Smooth muscle cell (in vitro differentiated cells): ENCODE data around the gene FADS3. TPM values are rescaled to one million over a fixed set of nuclear protein-coding genes. Genes with fewer than 3 reads are reported as not detected.
A peak's percentile ranks its signal among the peaks of the same experiment; 100 is the strongest.

Experiments
- DNase-seq: peaks from one replicate; lab custom pipeline; 2025; ENCODE audit not compliant: unreplicated experiment; lab: John Stamatoyannopoulos, UW
- H2AFZ ChIP-seq: fragments of 200-600 bp; sonication (generic); 2 replicates; pipeline ENCODE4 v1.6.0; 2016; ENCODE audit warnings: antibody characterized with exemption, low read depth, mild to moderate bottlenecking
- H3F3A ChIP-seq: fragments of 200-600 bp; sonication (generic); 2 replicates; pipeline ENCODE4 v1.6.0; 2017; ENCODE audit warnings: antibody characterized with exemption, low read depth
- H3K27ac ChIP-seq: fragments of 200-600 bp; sonication (generic); 2 replicates; pipeline ENCODE4 v1.5.1; 2016; ENCODE audit warnings: low read depth, mild to moderate bottlenecking
- H3K27me3 ChIP-seq: fragments of 200-600 bp; sonication (generic); 2 replicates; pipeline ENCODE4 v1.6.1; 2016; ENCODE audit warnings: low read depth, mild to moderate bottlenecking
- H3K36me3 ChIP-seq: fragments of 200-600 bp; sonication (generic); 2 replicates; pipeline ENCODE4 v1.5.1; 2016; ENCODE audit warnings: low read depth
- H3K4me1 ChIP-seq: fragments of 200-600 bp; sonication (generic); 2 replicates; pipeline ENCODE4 v1.5.1; 2016; ENCODE audit warnings: low read depth
- H3K4me2 ChIP-seq: fragments of 200-600 bp; sonication (generic); 2 replicates; pipeline ENCODE4 v1.6.0; 2016; ENCODE audit warnings: mild to moderate bottlenecking
- H3K4me3 ChIP-seq: fragments of 200-600 bp; sonication (generic); 2 replicates; pipeline ENCODE4 v1.5.1; 2016; ENCODE audit warnings: mild to moderate bottlenecking
- H3K79me2 ChIP-seq: fragments of 200-600 bp; sonication (generic); 2 replicates; pipeline ENCODE4 v1.6.0; 2016; ENCODE audit warnings: low read depth, mild to moderate bottlenecking
- H3K9ac ChIP-seq: fragments of 200-600 bp; sonication (generic); 2 replicates; pipeline ENCODE4 v1.6.0; 2016; ENCODE audit warnings: low read depth
- H3K9me3 ChIP-seq: fragments of 200-600 bp; sonication (generic); replicated peaks from 2 replicates; pipeline ENCODE4 v1.5.1; 2016; ENCODE audit warnings: low read depth
- H4K20me1 ChIP-seq: fragments of 200-600 bp; sonication (generic); 2 replicates; pipeline ENCODE4 v1.6.0; 2016; ENCODE audit warnings: low read depth
- WGBS: methylation state at CpG from one replicate; pipeline ENCODE4 v1.1.7; 2016; ENCODE audit warnings: low lambda C conversion rate; 5-methylcytosine and 5-hydroxymethylcytosine counted together
- polyA plus RNA-seq: library from polyadenylated mRNA; unstranded; fragments of >200 nt; fragmentation: Nextera tagmentation; extraction: Ambion mirVana; gene quantifications from 2 replicates; pipeline ENCODE4 v1.2.1, GENCODE V29; 2016
- total RNA-seq: library from RNA; depleted of rRNA; stranded (reverse); fragments of >200 nt; gene quantifications from 2 replicates; pipeline ENCODE4 v1.2.3, GENCODE V29; 2014
- TF ChIP-seq, protein P1 (sequence below): fragments of 200-600 bp; sonication (generic); IDR thresholded peaks from 2 replicates; pipeline ENCODE4 v1.5.1; 2017; ENCODE audit warnings: borderline replicate concordance, mild to moderate bottlenecking, antibody characterized with exemption; ENCODE audit not compliant: insufficient read depth, poor library complexity, severe bottlenecking

FADS3 gene
- total and polyA plus RNA-seq, 2 experiments from 2014 or later, result 8.9 to 13.8 TPM

DNA sequence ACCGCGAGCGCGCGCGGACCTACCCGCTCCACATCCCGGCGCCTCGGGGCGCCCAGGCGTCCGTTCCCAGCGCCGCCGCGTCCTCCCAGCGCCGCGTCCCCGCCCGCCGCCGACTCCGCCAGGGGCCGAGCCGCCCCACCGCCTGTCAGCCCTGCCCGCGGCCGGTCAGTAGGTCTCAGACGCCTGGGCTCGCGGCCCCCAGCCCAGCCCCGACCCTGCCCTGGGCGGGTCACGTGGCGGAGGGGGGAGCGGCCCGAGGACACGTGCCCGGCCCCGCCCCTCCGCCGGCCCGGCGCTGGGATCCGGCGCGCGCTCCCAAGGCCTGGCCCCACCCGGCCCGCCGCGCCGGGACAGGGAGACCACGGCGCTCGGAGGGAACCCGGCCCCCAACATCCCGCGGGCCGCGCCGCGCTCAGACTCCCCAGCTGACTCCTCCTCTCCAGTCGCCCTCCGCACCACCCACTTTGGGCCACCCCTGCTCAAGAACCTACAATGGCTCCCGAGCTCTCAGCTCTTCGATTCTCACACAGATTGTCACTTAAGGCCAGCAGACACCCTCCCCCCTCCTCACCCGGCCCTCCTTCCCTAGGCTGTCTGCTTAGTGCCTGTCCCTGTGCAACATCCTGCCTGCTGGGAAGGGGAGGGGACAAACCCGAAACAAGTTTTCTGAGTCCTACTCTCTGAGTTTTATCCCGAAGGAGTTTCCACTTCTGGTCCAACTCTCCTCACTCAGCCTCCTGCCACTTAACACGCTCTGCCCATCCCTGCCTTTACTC is 26.2 kb upstream of the FADS3 start, which contains the start of gene RAB3IL1:
Gene RAB3IL1, minus strand, starts transcription at position 233 of the 776 bp plus-strand sequence. Its CDS starts 199 bp downstream, at position 34.
- peak within 1 kb of the TSS; percentile 62 for H2AFZ ChIP-seq
- no peaks in the 10 kb centered on the region for H3F3A ChIP-seq
- peak; percentile 33 for DNase-seq
- peak within 1 kb of the TSS; percentile 97 for H3K4me2 ChIP-seq
- peaks cover 5% of the 10 kb centered on the region for H4K20me1 ChIP-seq
- no peaks in the 10 kb centered on the region for H3K27me3 ChIP-seq
- H3K79me2 ChIP-seq, result no peaks in the 10 kb centered on the region
- TF ChIP-seq, protein P1, sequence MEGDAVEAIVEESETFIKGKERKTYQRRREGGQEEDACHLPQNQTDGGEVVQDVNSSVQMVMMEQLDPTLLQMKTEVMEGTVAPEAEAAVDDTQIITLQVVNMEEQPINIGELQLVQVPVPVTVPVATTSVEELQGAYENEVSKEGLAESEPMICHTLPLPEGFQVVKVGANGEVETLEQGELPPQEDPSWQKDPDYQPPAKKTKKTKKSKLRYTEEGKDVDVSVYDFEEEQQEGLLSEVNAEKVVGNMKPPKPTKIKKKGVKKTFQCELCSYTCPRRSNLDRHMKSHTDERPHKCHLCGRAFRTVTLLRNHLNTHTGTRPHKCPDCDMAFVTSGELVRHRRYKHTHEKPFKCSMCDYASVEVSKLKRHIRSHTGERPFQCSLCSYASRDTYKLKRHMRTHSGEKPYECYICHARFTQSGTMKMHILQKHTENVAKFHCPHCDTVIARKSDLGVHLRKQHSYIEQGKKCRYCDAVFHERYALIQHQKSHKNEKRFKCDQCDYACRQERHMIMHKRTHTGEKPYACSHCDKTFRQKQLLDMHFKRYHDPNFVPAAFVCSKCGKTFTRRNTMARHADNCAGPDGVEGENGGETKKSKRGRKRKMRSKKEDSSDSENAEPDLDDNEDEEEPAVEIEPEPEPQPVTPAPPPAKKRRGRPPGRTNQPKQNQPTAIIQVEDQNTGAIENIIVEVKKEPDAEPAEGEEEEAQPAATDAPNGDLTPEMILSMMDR, result no peak
- H3K9ac ChIP-seq, result peak within 1 kb of the TSS; percentile 47
- H3K4me1 ChIP-seq, result no peaks in the 10 kb centered on the region
- no peaks in the 10 kb centered on the region for H3K36me3 ChIP-seq
- H3K27ac ChIP-seq, result no peak within 1 kb of the TSS
- WGBS, result 2% methylated on average over 67 of the region's 74 CpGs
- peak within 1 kb of the TSS; percentile 67 for H3K4me3 ChIP-seq
- no peaks in the 10 kb centered on the region for H3K9me3 ChIP-seq

- Histone ChIP-seq H3K4me2 (peak overlapping the region; percentile 97), H3K4me3 (peak overlapping the region; percentile 67), H2AFZ (no peak overlapping the region), H3K9ac (peak overlapping the region; percentile 47), H3K36me3 (no peaks in the 10 kb centered on the region), H3K9me3 (no peaks in the 10 kb centered on the region), H3K27ac (no peak overlapping the region), H3K4me1 (no peaks in the 10 kb centered on the region), H3K27me3 (no peaks in the 10 kb centered on the region), H3F3A (no peaks in the 10 kb centered on the region), H4K20me1 (peaks cover 5% of the 10 kb centered on the region), H3K79me2 (no peaks in the 10 kb centered on the region)
- DNase-seq, result no peak
- 16% methylated on average over 26 of the region's 32 CpGs for WGBS
- TF ChIP-seq, protein P1, result no peak
These were observed 25.5 kb upstream of the FADS3 start for GRCh38 chr11:61916737-61917333.

DNA sequence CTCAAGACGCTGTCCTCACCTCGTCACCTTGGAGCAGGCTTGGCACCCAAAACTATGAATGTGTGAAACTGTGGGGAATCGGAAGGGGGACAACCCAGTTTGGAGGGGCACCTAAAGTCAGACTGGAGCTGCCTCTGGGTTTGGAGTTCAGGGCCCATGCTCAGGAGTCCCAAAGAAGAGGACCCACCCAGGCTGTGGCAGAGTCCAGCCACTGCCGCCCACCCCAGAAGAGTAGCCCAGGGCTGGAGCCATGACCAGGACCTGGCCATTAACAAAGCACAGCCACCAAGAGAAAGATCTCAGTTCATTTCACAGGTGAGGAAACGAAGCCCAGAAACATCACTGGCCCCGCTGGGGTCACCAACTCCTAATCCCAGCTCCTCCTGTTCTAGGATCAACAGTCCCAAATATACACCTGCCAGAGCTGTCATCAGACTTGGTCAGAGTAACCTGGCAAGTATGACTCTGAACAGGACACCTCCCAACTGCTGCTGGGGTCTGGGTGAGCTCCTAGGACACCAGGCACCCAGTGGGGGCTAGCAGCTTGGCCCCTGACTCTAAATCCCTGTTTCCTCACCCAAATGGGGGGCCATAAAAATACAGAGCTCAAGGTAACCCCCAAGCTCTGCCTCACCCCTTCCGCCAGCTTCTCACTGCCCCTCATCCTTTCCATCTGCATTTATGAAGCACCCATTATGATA is 23.3 kb upstream of the FADS3 start:
- DNase-seq, result no peak
- no peaks in the 10 kb centered on the region for H3F3A ChIP-seq
- H3K27me3 ChIP-seq, result no peaks in the 10 kb centered on the region
- no peak overlapping the region for H3K9ac ChIP-seq
- H3K4me3 ChIP-seq, result no peak overlapping the region
- no peak overlapping the region for H3K4me2 ChIP-seq
- peaks cover 5% of the 10 kb centered on the region for H4K20me1 ChIP-seq
- H3K36me3 ChIP-seq, result no peaks in the 10 kb centered on the region
- TF ChIP-seq, protein P1, result no peak
- no peaks in the 10 kb centered on the region for H3K4me1 ChIP-seq
- H3K27ac ChIP-seq, result no peak overlapping the region
- H3K79me2 ChIP-seq, result no peaks in the 10 kb centered on the region
- WGBS, result 96% methylated on average over 7 of the region's 7 CpGs
- no peak overlapping the region for H2AFZ ChIP-seq
- H3K9me3 ChIP-seq, result no peaks in the 10 kb centered on the region
